Prostate gland (tissue), 2 donors: ENCODE data around the gene AMOTL1.

Experiments
- CTCF ChIP-seq, 4 experiments: fragments of 200-600 bp in 2 of 4; fragments of 450-650 bp in 2 of 4; sonication (generic) in 2 of 4; IDR thresholded peaks; 1 replicate in 3 of 4; 2 replicates in 1 of 4; pipeline ENCODE4 v1.5.1; 2016 to 2019; ENCODE audit warnings: antibody characterized with exemption in 4 of 4, mild to moderate bottlenecking in 2 of 4, moderate library complexity in 2 of 4
- POLR2A ChIP-seq: fragments of 450-650 bp; IDR thresholded peaks from one replicate; pipeline ENCODE4 v1.6.1; 2016; ENCODE audit warnings: antibody characterized with exemption, mild to moderate bottlenecking
- POLR2AphosphoS5 ChIP-seq: sonication (generic); formaldehyde crosslinking; IDR thresholded peaks from one replicate; pipeline ENCODE4 v1.6.1; 2017; ENCODE audit warnings: antibody characterized with exemption

- no peak for TF ChIP-seq POLR2A
- no peak for TF ChIP-seq CTCF (IDR thresholded peaks at IDR 0.05)
- no peak for TF ChIP-seq POLR2AphosphoS5
Measured at GRCh38 chr11:94725097-94725496, 43.1 kb upstream of the AMOTL1 start.
